GDM1 (cell line): Measurements from ENCODE around the gene KCNJ1.
A peak's percentile ranks its signal among the peaks of the same experiment; 100 is the strongest.

Experiments
- DNase-seq: peaks from one replicate; lab custom pipeline; 2025; lab: John Stamatoyannopoulos, UW

KCNJ1 gene

DNA sequence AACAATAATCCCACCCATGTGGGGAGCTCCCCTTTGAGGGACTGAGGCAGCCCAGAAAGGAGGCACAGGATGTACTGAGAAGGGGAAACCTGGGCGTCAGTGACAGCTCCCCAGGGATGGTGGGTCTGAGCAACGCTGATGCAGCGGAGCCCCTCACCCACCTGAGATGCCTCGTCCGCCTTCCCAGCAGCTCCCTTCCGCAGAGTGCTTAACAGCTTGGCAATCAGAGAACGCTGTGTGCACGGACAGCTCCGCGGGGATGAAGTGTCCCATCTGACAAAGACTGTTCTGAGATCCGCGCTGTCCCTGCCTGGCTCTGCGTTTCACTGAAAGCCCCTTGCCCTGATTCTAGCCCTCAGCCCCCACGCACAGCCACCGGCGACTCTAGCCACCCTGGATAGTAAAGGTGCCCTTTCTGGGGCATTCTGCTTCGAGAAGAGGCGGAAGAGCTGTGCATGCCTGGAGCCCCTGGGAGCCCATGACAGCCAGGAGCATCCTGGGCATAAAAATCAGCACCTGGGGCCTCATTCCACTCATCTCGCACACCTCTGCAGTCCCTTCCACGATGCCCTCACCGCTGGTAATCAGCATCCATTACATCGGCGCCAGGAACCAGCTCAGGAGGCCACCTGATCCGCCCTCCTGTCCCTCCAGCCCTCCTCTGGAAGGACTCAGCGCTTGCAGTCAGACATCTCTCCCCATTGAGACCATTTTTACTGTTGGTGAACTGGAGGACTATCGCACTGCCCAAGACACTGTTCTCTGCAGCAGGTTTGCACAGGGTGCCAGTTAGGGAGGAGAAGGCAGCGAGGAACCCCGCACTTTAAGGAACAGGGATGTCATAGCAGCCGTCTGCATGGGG is 34.8 kb upstream of the KCNJ1 start:
- DNase-seq = no peak

DNA sequence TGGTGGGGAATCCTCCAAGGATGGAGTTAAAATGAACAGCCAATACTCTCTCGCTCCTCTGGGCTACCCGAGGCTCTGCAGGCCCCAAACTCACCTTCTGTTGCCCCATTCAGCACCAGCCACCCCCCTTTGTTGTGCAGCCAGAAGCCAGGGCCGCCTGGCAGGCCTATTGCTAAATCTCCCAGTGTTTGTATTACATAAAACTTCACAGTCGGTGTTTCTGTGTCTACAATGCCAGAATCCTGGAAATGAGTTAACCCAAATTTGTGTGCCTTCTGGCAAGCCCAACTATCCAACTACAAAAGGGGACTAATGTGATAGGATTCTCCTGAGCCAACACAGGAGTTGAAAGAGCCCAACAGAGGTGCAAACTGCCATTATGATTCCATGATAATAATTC is 33.4 kb upstream of the KCNJ1 start:
- DNase-seq = no peak

DNA sequence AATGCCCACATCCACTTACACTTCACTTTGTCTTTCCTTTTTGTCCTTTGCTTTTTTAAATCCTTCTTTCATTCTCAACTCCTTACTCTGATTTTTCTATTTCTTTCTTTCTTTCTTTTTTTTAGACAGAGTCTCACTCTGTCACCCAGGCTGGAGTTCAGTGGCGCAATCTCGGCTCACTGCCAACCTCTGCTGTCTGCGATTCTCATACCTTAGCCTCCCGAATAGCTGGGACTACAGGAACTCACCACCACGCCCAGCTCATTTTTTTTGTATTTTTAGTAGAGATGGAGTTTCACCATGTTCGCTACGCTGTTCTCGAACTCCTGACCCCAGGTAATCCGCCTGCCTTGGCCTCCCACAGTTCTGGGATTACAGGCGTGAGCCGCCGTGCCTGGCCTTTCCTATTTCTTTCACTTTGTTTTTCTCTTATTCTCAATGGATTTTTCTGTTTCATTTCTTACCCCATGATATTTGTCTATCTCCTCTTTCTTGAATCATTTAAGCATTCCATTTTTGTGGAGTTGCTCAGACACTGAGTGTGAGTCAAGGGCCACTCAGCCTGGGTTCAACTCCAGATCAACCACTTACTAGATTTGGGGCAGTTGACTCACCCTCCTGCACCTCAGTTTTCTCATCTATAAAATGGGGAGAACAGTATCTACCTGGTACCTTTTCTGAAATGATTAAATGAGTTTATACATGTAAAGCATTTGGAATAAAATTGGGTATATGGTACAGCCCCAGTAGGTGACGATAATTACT is 31.7 kb upstream of the KCNJ1 start:
- no peak for DNase-seq

DNA sequence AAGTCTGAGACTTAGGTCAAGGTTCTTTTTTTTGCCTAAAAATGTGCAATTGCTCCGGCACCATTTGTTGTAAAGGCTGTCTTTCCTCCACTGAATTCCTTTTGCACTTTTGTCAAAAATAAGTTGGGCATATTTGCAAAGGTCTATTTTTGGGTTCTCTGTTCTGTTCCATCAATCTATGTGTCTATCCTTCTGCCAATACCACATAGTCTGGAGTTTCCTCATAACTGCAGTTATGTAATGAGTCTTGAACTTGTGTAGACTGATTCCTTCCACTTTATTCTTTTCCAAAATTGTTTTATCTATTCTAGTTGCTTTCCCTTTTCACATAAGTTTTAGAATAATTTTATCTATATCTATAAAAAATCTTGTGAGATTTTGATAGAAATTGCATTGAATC is 30.7 kb upstream of the KCNJ1 start:
- DNase-seq = no peak

DNA sequence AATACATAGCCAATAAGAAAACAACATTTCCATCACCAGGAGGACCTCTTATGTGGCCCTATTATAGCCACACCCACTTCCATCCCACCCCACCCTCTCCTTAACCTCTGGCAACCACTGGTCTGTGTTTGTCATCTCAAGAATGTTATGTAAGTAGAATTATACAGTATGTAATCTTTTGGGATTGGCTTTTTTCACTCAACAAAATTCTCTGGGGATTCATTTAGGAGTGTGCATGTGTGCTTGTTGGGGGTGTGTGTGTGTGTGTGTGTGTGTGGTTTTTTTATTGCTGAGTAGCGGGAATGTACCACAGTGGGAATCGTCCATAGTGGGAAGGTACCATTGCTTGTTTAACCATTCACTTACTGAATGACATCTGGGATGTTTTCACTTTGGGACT is 29.3 kb upstream of the KCNJ1 start:
- no peak for DNase-seq

DNA sequence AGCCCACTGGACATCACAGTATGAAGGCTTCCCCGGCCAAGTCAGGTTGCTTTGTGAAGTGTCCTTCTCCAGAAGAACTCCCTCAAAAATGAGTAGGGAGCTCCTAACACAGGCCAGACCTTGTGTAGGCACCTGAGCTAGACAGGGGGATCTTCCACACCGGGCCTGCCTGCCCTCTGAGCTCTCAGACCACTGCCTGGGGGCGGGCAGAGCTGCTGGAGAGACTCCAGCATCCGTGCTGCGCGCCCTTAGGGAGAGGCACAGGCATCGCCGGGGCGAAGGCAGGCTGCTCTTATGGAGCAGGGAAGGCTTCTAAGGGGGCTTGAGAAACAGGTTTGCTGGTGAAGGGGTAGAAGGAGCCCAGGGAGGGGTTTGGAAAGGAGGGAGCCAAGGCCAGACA is 28.4 kb upstream of the KCNJ1 start:
- no peak for DNase-seq

DNA sequence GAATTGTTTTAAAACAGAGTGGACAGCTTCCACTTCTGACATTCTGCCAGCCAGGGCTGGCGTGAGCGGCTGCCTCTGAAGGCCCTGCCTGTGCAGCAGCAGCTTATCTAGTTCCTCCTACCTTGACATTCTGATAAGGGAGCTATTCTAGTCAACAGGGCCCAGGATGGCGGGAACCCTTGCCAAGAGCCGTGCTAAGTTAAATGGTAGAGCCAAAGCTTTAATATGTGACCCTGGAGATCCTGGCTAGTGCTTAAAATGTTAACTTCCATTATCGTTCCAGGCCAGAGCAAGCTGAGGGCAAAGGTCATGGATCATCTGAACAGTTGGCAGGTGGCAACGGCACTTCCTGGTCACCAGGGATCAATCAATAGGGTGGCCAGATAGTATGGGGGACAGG is 27.6 kb upstream of the KCNJ1 start:
- no peak for DNase-seq

DNA sequence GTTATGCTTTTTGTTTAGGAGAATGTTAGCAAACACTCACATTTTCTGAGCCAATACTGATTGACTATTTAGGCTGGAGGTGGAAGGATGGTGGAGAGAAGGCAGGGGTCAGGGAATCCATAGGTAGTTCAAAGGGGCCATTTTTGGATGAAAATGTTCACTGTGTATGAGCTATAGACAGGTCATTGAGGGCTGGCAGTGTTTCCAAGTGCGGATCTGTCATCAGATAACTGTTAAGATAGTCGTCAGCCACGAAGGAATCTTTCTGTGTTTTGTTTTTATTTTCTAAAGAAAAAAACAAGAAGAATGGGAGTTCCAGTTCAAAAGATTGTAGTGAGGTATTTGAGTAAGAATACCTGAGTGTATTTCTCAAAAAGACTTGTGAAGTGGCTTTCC is 27.2 kb upstream of the KCNJ1 start:
- no peak for DNase-seq

DNA sequence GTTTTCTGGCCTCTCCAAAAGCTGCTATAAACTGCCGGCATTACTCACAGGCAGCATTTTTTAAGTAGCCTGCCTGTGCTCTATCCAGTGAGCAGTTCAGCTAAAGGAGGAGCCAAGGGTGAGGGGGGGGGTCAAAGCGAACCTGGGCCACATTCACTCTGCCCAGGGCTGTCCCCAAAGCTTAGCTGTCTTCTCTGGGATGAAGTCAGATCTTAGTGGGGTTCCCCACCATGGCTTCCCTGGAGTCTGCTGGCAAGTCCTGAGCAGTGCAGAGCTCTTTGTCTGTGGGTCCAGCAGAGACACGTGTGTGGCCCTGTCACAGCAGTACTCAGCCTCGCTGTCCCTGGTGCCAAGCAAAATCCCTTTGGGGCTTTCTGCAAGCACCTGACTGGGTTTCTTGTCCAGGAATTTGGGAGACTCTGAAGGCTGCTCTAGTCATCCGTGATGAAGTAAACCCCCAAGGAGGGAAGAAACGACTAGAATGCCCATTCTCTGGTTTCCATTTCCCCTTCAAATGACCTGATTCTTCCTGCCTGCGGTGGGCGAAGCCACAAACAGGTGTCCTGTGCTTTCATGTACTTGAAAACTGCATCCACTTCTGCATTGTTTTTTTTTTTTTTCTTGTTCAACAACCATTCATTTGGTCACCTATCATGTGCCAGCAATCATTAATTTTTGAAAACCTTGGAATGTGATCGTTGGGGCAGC is 26.6 kb upstream of the KCNJ1 start:
- no peak for DNase-seq

DNA sequence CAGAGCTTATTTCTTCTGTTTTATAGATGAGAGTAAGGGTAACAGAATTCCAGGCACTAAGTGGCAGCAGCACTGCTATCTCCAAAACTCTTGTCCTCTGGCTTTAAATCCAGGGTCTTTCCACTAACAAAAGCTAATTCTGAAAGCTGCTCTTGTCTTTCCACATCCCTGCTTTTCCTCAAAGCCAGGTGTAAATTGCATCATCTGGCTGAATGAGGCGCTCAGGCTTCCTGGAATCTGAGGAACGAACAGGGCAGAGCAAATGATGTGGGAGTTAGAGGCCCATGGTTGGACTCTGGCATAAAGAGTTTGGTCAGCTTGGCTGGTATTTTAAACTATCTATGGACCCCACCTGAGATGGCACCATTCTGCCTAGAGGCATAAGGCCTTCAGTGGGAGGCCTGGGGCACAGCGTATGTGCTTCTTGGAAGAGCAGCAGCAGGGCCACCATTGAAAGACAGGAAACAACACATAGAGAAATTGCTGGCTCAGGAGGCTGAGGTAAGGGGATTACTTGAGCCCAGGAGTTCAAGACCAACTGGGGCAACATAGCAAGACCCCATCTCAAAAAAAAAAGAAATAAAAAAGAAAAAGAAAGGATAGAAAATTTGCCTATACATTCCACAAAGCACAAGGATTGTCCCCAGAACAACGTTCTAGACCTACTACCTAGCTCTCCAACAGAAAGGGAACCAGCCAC is 25.9 kb upstream of the KCNJ1 start:
- DNase-seq = no peak

DNA sequence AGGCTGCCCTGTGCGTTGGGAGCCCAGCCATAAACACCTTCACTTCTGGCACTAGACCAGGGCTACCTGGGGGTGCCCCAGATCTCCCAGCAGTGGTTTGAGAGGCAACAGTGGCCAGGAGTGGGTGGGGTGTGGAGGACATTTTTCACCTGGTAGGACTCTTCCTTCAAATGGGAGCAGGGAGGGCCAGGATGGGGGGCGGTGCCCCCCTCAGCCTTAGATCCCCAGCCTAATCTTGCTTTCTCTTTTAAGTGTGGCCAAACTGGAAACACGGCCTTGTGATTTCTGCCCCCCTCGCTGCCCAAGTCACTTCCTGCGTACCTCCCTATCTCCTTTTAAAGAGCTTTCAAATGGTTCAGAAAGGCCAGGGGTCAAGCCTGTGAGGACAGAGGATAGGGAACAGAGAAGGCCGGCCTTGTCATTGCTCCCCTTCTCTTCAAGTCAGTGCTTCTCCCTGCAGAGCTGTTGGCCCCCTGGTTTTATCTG is 24.9 kb upstream of the KCNJ1 start:
- DNase-seq = no peak

DNA sequence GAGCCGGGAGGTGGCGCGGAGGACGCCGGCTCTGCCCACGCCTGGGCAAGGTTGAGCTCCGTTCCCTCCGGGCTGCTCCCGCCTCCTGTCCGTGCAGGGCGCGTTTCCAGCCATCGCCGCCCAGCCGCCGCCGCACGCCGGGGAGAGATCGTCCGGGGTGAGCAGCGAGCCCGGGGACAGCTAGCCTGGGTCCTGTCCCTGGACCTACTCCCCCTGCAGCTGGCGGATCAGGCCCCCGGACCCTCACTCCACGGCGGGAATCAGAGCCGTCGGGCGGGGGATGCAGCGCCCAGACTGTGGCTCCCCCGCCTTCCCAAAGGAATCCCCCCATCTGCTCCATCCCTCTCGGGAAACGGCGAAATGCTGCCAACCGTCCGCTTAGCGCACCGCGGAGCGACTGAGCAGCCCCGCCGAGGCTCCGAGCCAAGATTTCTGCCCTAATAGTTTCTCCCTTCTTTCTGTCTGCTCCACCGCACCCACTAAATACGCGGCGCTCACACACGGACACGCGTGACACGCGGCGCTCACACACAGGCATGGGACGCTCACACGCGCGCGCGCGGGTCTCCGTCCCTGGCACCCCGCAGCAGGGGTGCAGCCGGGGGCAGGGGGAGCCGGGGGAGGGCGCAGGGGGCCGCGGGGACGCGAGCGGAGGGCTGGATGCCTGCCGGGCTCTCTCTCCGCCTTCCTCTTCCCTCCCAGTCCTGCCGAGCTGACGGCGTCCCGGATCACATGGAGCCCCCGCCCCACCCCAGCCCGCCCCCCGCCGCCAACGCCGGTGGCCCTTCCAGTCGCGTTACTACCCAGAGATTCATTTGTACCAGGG is 23.7 kb upstream of the KCNJ1 start, which contains the start of gene KCNJ5:
KCNJ5 (plus strand) TSS at position 814 of the 826 bp plus-strand sequence. CDS start 19,918 bp downstream, outside the sequence.
- no peak for DNase-seq

DNA sequence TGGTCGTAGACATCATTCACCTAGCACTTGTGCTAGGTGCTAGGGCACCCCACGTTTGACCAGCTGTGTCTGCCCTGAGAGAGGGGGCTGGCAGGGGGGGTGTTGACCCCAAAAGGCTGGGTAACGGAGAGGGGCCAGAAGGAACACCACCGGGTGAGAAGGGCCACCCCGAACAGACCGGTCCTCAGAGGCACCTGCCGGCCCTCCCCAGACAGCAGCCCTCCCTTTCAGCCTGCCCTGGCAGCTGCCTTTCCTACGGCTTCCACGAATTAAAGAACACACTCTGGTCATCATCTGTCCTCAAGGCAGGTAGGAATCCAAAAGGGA is 23.1 kb upstream of the KCNJ1 start:
- no peak for DNase-seq

DNA sequence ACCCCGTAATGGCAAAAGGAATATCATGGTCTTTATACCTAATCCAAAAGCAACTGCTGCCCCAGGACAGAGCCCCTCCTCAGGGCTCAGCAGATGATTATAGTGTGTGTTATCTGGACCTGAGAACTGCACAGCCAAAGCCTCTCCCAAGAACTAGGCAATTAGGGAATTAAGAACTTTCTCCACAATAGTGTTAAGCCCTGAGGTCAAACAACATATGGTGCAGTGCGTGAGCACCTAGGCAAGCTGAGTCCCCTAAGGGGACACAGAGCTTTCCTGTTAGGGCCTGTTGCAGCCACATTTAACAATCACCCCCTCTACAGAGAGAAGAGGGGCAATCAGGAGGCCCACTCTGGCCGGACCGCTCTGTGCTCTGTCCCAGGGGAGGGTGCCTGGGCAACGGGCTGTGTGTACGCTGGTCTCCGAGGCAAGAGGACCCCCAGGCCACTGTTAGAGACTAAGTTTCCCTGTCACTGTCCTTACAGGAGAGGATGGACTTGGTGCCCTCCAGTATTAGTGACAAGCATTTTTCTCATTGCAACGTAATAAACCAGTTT is 22.6 kb upstream of the KCNJ1 start:
- no peak for DNase-seq

DNA sequence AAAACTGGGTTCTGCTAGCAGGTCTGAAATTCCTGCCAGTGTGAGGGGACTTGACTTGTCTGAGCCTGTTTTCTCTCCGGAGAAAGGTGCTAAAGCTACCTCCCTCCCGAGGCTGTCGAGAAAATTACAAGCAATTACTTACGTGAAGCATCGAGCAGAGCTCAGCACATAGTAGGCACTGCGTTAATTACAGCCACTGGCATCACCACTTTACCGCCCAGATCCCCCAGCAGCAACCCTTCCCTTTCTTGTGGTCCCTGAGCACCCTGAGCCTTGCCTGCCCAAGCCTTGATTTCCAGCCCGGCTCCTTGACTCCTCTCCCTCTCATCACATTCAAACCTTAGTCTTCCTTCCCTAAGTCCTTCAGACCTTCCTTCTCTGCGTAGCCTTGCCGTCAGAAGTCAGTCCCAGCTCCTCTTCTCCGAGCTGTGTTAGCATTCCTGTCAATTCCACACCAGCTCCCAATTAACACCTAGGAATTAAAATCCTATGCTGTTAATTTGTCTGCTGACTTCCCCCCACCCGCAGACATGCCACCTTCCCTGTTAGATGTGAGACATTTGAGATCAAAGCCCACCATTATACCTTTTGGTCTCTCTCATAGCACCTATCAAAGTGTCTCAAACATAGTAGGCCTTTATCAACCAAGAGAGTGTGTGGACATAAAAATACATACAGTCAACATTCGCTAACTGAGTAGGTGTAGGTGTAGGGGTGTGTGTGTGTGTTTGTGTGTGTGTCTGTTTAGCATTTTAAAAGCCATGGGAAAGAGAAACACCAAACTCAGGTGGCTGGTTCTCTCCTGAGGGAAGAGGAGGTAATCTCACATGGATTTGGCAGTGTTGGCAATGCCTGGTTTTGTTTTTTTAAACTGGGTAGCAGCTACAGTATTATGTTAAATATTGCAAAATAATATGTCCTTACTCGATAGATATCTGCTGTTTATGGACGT is 21.2 kb upstream of the KCNJ1 start:
- no peak for DNase-seq

DNA sequence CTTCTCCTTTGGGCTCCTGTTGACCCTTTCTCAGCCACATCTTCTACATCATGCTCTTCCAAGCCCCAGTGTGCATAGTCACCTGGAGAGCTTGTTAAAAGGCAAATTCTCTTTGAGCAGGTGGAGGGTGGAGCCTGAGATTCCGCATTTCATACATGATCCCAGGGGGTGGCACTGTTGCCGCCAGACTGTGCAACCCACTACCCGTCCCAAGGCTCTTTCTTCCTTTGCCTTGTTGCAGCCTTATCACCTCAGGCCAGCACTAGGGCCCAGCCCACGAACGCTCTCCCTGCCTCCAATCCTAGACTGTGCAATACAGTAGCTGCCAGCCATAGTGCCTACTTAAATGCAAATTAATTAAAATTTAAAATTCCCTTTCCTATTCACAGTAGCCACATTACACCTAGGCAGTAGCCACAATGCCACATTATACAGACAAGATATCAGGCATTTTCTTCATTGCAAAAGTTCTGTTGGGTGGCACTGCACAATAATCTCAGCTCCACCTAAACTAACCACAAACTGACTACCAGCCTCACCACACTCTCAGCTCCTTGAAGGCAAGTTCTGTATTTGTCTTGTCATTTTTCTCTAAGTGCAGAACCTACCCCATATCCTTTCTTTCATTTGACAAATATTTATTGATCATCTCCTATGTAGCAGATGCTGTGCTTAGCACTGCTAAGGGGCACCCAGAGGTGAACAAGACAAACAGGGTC is 19.5 kb upstream of the KCNJ1 start:
- no peak for DNase-seq

DNA sequence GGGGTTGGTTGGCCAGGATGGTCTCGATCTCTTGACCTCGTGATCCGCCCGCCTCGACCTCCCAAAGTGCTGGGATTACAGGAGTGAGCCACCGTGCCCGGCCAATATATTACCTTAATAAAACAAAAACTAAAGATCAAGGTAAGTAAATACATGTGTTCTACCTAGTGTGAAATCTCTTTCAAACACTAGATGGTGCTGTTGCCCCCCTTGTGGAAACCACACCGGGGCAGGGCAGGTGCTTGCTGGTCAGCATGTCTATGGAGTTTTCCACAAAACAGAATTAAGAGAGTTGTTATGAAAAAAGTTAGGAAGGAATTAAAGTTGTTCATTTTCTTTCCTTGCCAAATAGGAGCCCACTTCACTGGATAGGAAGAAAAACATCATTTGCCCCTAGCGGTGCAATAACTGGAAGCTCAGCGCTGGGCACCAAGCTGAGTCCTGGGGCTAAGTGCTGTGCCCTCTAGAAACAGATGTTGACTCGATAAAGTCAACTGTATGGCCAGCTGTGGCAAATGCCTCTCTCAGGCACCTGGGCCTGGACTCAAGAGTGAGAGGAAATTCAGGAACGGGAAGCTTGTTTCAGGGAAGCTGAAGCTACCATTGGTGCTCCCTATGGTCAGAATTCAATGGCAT is 17.7 kb upstream of the KCNJ1 start:
- peak; percentile 17 for DNase-seq

DNA sequence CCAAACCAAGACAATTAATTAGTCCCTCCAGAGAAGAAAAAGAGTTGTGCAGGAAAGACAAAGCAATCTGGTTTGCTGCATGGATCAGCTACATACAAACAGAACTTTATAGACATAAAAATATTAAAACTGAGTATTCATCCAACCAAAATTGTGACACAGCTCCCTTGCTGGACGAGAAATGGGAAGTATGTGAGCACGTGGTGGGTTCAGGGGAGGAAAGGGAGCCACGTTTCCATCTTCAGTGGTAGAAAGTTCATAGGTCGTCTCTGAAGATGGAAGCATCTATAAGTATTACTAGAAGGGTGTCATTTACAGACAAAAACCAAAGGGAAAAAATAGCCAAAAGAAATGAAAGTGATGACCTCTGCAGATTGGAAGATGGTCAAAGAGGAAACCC is 17.0 kb upstream of the KCNJ1 start:
- no peak for DNase-seq

DNA sequence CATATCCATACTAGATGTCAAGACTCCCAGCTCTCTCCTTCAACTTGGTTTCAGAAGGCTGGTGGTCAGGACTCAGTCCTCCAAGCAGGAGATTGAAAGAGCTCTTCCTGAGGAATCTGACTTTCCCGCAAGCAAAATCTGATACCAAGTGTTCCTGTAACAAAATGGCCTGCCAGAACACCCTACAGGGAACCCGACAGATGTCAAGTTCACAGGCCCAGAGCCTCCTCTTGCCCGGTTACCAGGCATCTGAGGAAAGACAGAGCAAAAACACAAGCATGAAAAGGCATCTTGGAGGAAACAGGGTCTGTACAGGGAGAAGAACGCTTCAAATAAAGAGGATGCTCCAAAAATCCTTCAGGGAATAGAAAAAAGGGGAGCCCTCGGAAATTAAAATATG is 15.4 kb upstream of the KCNJ1 start:
- DNase-seq = no peak
